Fibroblast of lung (primary cell): Measurements from ENCODE around the gene CDCA4. TPM values are rescaled to one million over a fixed set of nuclear protein-coding genes. Genes with fewer than 3 reads are reported as not detected.

Source experiments
- DNase-seq, 2 donors: peaks; one replicate each; pipeline versions ENCODE4 v3.0.0 to v3.0.0-alpha.2; 2010; ENCODE audit warnings: low read depth in 2 of 2
- H2AFZ ChIP-seq: 2 replicates; pipeline ENCODE4 v1.5.1; 2012; ENCODE audit warnings: low read length, control low read depth, inconsistent platforms
- H3K27ac ChIP-seq: 2 replicates; pipeline ENCODE4 v1.5.1; 2011; ENCODE audit warnings: low read length, control low read depth; ENCODE audit not compliant: insufficient read depth
- H3K27me3 ChIP-seq: 2 replicates; pipeline ENCODE4 v1.5.1; 2011; ENCODE audit warnings: mild to moderate bottlenecking, low read length; ENCODE audit not compliant: control insufficient read depth, insufficient read depth
- H3K36me3 ChIP-seq: 2 replicates; pipeline ENCODE4 v1.5.1; 2011; ENCODE audit warnings: low read length; ENCODE audit not compliant: control insufficient read depth, insufficient read depth
- H3K4me1 ChIP-seq: 2 replicates; pipeline ENCODE4 v1.5.1; 2011; ENCODE audit warnings: low read length; ENCODE audit not compliant: control insufficient read depth, insufficient read depth; ENCODE audit errors: extremely low read depth
- H3K4me2 ChIP-seq: 2 replicates; pipeline ENCODE4 v1.5.1; 2011; ENCODE audit warnings: low read length, control low read depth; ENCODE audit not compliant: insufficient read depth; ENCODE audit errors: extremely low read depth
- H3K4me3 ChIP-seq, 4 experiments: fragments of 200-600 bp in 1 of 4; sonication (generic) in 1 of 4; replicated peaks in 1 of 4; 2 replicates each; pipeline ENCODE4 v1.5.1; 2011 to 2016; ENCODE audit warnings: low read length in 4 of 4, low read depth in 3 of 4, mild to moderate bottlenecking in 3 of 4, control low read depth in 2 of 4, inconsistent platforms in 1 of 4, mixed read lengths in 1 of 4; ENCODE audit not compliant: insufficient read depth in 1 of 4; ENCODE audit errors: control extremely low read depth in 1 of 4
- H3K79me2 ChIP-seq: 2 replicates; pipeline ENCODE4 v1.5.1; 2012; ENCODE audit warnings: mild to moderate bottlenecking, low read length, inconsistent platforms; ENCODE audit not compliant: control insufficient read depth, insufficient read depth
- H3K9ac ChIP-seq: 2 replicates; pipeline ENCODE4 v1.5.1; 2011; ENCODE audit warnings: mild to moderate bottlenecking, low read length, control low read depth; ENCODE audit not compliant: insufficient read depth
- H3K9me3 ChIP-seq: 2 replicates; pipeline ENCODE4 v1.5.1; 2012; ENCODE audit warnings: low read depth, low read length; ENCODE audit not compliant: control insufficient read depth, insufficient read depth
- H4K20me1 ChIP-seq: 2 replicates; pipeline ENCODE4 v1.5.1; 2011; ENCODE audit warnings: low read length; ENCODE audit not compliant: control insufficient read depth, insufficient read depth; ENCODE audit errors: extremely low read depth
- EZH2 ChIP-seq: IDR thresholded peaks from 2 replicates; pipeline ENCODE4 v1.5.1; 2012; ENCODE audit warnings: low read length, control low read depth, mild to moderate bottlenecking; ENCODE audit errors: missing control alignments
- polyA minus RNA-seq: library from RNA; depleted of rRNA, polyadenylated mRNA; stranded (reverse); fragments of >200 nt; gene quantifications from 2 replicates; pipeline ENCODE4 v1.2.3, GENCODE V29; 2011; ENCODE audit warnings: low replicate concordance
- polyA plus RNA-seq, 2 donors: library from polyadenylated mRNA; depleted of rRNA in 1 of 2; stranded (reverse) in 1 of 2; unstranded in 1 of 2; fragments of >200 nt; gene quantifications; 2 replicates each; pipeline ENCODE4 v1.2.1, GENCODE V29; 2011 to 2012; ENCODE audit warnings: missing spikeins in 1 of 2
- total RNA-seq: library from RNA; depleted of rRNA; stranded (reverse); fragments of >200 nt; gene quantifications from 2 replicates; pipeline ENCODE4 v1.2.1, GENCODE V29; 2014
- TF ChIP-seq, protein P1 (sequence below), 2 donors: IDR thresholded peaks in 1 of 2; conservative IDR thresholded peaks in 1 of 2; 1 replicate in 1 of 2; 2 replicates in 1 of 2; pipeline ENCODE4 v1.5.1; 2011 to 2012; ENCODE audit warnings: low read length in 2 of 2, control low read depth in 1 of 2, inconsistent platforms in 1 of 2, low read depth in 1 of 2, mild to moderate bottlenecking in 1 of 2

CDCA4 gene
- total RNA-seq (7.9 and 8.0 TPM in 2 replicates), polyA plus RNA-seq (8.0 and 19.5 TPM in 2 replicates), polyA minus RNA-seq (8.1 and 23.3 TPM in 2 replicates)
- polyA plus RNA-seq (2012): 9.1 and 21.3 TPM in 2 replicates

DNA sequence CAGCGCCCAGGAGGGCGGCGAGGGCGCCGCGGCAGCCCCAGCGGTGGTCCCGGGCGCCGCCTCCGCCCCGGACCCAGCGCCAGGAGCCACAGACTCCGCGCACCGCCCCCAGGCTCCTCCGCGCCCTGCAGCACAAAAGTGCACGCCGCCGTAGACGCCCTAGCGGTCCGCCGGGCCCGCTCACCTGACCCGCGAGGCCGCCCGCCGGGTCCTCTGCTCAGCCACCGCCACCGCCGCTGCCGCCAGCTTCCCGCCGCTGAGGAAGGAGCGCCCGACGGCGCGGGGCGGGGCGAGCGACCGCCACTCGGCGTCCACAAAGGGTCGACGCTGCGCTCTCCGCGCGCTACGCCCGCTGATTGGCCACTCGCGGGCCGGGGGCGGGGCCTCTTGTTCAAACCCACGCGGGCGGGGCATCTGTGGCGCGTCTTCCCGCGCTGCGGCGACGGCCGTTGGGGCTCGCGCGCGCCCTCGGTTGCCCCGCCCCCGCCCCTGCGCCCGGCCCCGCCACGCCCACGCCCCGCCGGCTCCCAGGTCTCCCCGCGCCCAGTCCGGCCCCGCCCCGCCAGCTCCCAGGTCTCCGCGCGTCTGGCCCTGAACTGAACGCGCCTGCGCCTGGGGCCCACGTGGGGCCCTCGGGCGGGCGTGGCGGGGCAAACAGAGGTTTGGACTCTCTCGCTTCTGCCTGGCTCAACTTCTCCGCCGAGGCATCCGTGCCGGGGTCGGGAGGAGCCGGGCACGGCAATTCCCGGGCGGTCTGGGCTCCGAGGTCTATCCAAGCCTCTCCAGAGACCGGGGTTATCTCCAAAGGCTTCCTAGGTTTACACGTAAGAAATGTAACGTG is at the start of gene CDCA4:
Gene CDCA4 (minus strand): TSS at position 269 of the 841 bp plus-strand sequence. CDS start 9,154 bp downstream, outside the sequence.
- Histone ChIP-seq H3K27ac (peak within 1 kb of the TSS; percentile 78), H3K9me3 (no peaks in the 10 kb centered on the region), H3K9ac (peak within 1 kb of the TSS; percentile 79), H4K20me1 (no peaks in the 10 kb centered on the region), H3K27me3 (no peaks in the 10 kb centered on the region), H2AFZ (peak within 1 kb of the TSS; percentile 65), H3K79me2 (peaks cover 51% of the 10 kb centered on the region), H3K4me1 (peaks cover 14% of the 10 kb centered on the region), H3K4me2 (peak within 1 kb of the TSS; percentile 86), H3K36me3 (peaks cover 3% of the 10 kb centered on the region), H3K4me3 (peak within 1 kb of the TSS; percentile 84 to 94 (median 86))
- no peak for TF ChIP-seq EZH2
- TF ChIP-seq, protein P1, sequence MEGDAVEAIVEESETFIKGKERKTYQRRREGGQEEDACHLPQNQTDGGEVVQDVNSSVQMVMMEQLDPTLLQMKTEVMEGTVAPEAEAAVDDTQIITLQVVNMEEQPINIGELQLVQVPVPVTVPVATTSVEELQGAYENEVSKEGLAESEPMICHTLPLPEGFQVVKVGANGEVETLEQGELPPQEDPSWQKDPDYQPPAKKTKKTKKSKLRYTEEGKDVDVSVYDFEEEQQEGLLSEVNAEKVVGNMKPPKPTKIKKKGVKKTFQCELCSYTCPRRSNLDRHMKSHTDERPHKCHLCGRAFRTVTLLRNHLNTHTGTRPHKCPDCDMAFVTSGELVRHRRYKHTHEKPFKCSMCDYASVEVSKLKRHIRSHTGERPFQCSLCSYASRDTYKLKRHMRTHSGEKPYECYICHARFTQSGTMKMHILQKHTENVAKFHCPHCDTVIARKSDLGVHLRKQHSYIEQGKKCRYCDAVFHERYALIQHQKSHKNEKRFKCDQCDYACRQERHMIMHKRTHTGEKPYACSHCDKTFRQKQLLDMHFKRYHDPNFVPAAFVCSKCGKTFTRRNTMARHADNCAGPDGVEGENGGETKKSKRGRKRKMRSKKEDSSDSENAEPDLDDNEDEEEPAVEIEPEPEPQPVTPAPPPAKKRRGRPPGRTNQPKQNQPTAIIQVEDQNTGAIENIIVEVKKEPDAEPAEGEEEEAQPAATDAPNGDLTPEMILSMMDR (conservative IDR thresholded peaks at IDR 0.05 in 1 of 2, IDR thresholded peaks at IDR 0.05 in 1 of 2; ENCODE audit: low read depth in 1 of 2, low read length in 2 of 2): no peak
- peak; percentile 90 to 95 for DNase-seq

DNA sequence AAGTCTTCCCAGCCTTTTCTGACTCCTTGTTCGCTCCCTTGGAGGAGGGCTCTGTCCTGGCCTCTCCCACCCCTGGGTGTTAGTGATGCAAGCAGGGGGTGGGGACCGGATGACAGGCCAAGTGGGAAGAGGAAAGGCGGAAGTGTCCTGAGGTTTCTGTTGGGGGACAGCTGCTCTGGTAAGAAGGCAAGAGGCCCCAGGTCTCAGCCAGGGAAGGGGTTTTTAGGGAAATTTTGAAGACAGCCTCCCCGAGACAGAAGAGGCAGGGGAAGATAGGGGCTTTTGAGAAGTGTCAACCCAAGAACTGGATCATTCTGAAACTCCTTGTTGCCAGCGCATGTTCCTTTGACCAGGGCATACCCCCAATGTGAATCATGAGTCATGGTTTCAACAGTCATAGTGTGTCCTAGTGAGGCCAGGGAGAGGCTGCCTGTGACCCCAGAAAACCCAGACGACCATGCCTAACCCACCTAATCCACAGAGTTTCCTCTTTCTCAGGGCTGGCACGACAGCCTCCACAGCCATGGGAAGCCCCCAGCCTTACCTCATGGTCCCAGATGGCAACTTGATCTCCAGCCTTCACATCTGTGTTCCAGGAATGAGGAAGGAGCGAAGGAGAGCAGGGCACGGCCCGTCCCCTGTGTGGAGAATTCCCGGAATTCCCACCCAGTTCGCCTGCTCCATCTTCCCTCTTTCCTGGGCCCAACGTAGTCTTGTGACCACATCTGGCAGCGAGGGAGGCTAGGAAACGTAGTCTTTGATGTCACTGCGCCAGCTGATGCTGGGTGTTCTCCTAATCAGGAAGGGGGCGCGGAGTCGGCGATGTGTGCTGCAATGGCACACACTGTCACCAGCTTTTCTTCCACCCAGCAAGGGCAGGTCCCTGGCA is 49.2 kb upstream of the CDCA4 start:
- Histone ChIP-seq H3K4me2 (no peak overlapping the region), H3K27ac (peak overlapping the region; percentile 1), H3K79me2 (no peaks in the 10 kb centered on the region), H3K9me3 (no peaks in the 10 kb centered on the region), H3K27me3 (no peaks in the 10 kb centered on the region), H3K36me3 (no peaks in the 10 kb centered on the region), H2AFZ (no peak overlapping the region), H3K4me3 (no peak overlapping the region), H3K9ac (no peak overlapping the region), H3K4me1 (peaks cover 6% of the 10 kb centered on the region), H4K20me1 (no peaks in the 10 kb centered on the region)
- TF ChIP-seq, protein P1 (conservative IDR thresholded peaks at IDR 0.05 in 1 of 2, IDR thresholded peaks at IDR 0.05 in 1 of 2; ENCODE audit: low read depth in 1 of 2, low read length in 2 of 2): no peak
- DNase-seq: peak in 1 of 2 donors; percentile 62

DNA sequence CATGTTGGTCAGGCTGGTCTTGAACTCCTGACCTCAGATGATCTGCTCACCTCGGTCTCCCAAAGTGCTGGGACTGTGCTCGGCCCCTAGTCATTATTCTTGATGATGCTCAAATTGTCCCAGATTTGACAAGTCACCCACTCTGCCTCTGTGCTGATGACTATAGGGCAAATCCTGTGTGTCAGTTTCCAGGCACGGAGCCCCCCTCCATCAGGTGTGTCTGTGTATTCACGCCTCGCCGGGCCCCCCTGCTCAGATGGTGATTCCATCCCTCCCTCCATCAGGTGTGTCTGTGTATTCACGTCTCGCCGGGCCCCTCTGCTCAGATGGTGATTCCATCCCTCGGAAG is 48.6 kb upstream of the CDCA4 start:
- no peak overlapping the region for H3K9ac ChIP-seq
- no peaks in the 10 kb centered on the region for H4K20me1 ChIP-seq
- no peak for DNase-seq
- no peaks in the 10 kb centered on the region for H3K79me2 ChIP-seq
- TF ChIP-seq, protein P1 (conservative IDR thresholded peaks at IDR 0.05 in 1 of 2, IDR thresholded peaks at IDR 0.05 in 1 of 2; ENCODE audit: low read depth in 1 of 2, low read length in 2 of 2): no peak
- no peak for TF ChIP-seq EZH2
- H3K36me3 ChIP-seq: no peaks in the 10 kb centered on the region
- H3K27ac ChIP-seq: no peak overlapping the region
- H3K4me2 ChIP-seq: no peak overlapping the region
- no peak overlapping the region for H3K4me3 ChIP-seq
- no peaks in the 10 kb centered on the region for H3K27me3 ChIP-seq
- no peak overlapping the region for H2AFZ ChIP-seq
- H3K9me3 ChIP-seq: no peaks in the 10 kb centered on the region
- peaks cover 6% of the 10 kb centered on the region for H3K4me1 ChIP-seq
